Measurements from ENCODE around the gene SYNDIG1. TPM values are rescaled to one million over a fixed set of nuclear protein-coding genes. Genes with fewer than 3 reads are reported as not detected.

SYNDIG1 gene
- total and polyA plus RNA-seq, 9 of the 15 experiments (the other 6 are each of a cell fraction or from before 2014, with no cell fraction given) = not detected

GRCh38 chr20:24534282-24534681, 64.9 kb downstream of the SYNDIG1 start (continued):
- no peak for TF ChIP-seq KAT7 (CRISPR knock-in tag; IDR thresholded peaks at IDR 0.05; ENCODE audit: borderline replicate concordance)
- no peak for TF ChIP-seq HNRNPH1 (optimal IDR thresholded peaks at IDR 0.05; ENCODE audit: low read depth, low read length)
- no peak for TF ChIP-seq ZNF785 (CRISPR knock-in tag; IDR thresholded peaks at IDR 0.05)
- no peak for TF ChIP-seq BDP1 (IDR thresholded peaks at IDR 0.05; ENCODE audit: insufficient read depth, insufficient read length)
- TF ChIP-seq MEF2D (tag; conservative IDR thresholded peaks at IDR 0.05; ENCODE audit: low read depth) = no peak
- no peak for TF ChIP-seq KHSRP (IDR thresholded peaks at IDR 0.05)
- TF ChIP-seq ZBTB34 (CRISPR knock-in tag; IDR thresholded peaks at IDR 0.05) = no peak
- TF ChIP-seq GATA2 (CRISPR knock-in tag; IDR thresholded peaks at IDR 0.05) = no peak
- no peak for TF ChIP-seq ZBTB11 (CRISPR knock-in tag; IDR thresholded peaks at IDR 0.05)
- TF ChIP-seq ZNF253 (CRISPR knock-in tag; conservative IDR thresholded peaks at IDR 0.05) = no peak
- TF ChIP-seq ZNF121 (CRISPR knock-in tag; conservative IDR thresholded peaks at IDR 0.05) = no peak
